ENCODE measurements around the gene MTMR3. TPM values are rescaled to one million over a fixed set of nuclear protein-coding genes. Genes with fewer than 3 reads are reported as not detected.

Gene MTMR3
- total and polyA plus RNA-seq, 2 donors (not counting 1 experiment from before 2014, with no cell fraction given), result 31.7 to 67.8 TPM

DNA sequence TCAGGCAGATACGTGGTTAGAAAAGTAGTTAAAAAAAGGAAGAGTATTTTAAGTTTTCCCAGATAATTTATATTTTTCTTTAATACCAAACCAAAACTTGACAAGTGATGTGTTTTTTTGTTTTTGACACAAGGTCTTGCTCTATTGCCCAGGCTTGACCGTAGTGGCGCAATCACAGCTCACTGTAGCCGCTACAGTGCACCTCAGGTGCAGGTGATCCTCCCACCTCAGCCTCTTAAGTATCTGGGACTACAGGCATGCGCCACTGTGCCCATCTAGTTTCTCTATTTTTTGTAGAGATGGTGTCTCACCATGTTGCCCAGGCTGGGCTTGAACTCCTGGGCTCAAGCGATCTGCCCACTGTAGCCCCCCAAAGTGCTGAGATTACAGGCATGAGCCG, 92.5 kb downstream of the MTMR3 start:
- H3K27ac ChIP-seq (ENCODE audit: low read length in 2 of 2), result no peak overlapping the region
- no peaks in the 10 kb centered on the region for H3K4me1 ChIP-seq (ENCODE audit: control insufficient read depth in 2 of 2, insufficient read depth in 2 of 2, low read length in 2 of 2)
- DNase-seq (no peak), ATAC-seq (ENCODE audit: low read depth) (no peak)
- H3K4me2 ChIP-seq (replicated peaks; ENCODE audit: low read depth, low read length, poor library complexity, severe bottlenecking), result no peak overlapping the region
- CTCF ChIA-PET, result no interaction called here
- no peaks in the 10 kb centered on the region for H3K9me3 ChIP-seq (ENCODE audit: control extremely low read depth in 1 of 3, control insufficient read depth in 2 of 3, insufficient read depth in 1 of 3, low read length in 2 of 3)
- Mint-ChIP-seq H3K27ac (no peak overlapping the region), H3K9me3 (ENCODE audit: insufficient read depth) (no peaks in the 10 kb centered on the region), H3K4me1 (no peaks in the 10 kb centered on the region), H3K27me3 (no peaks in the 10 kb centered on the region), H3K4me3 (no peak overlapping the region)
- H2AFZ ChIP-seq (ENCODE audit: insufficient read depth, low read depth, low read length, poor library complexity, severe bottlenecking), result no peak overlapping the region
- peaks cover 12 to 29% of the 10 kb centered on the region in 2 experiments for H3K36me3 ChIP-seq (replicated peaks in 1 of 2; ENCODE audit: control extremely low read depth in 1 of 2, control insufficient read depth in 1 of 2, extremely low read depth in 1 of 2, insufficient read depth in 2 of 2, low read length in 1 of 2)
- no peak overlapping the region for H3K4me3 ChIP-seq (ENCODE audit: control extremely low read depth in 1 of 5, extremely low read depth in 1 of 5, insufficient read depth in 1 of 5, low read depth in 2 of 5, low read length in 4 of 5)
- H3K27me3 ChIP-seq (replicated peaks in 1 of 4; ENCODE audit: control extremely low read depth in 1 of 4, control insufficient read depth in 3 of 4, insufficient read depth in 4 of 4, low read length in 3 of 4), result no peaks in the 10 kb centered on the region
- H3K9ac ChIP-seq (ENCODE audit: low read length), result no peak overlapping the region
- intact Hi-C loops (cut with micrococcal nuclease), result no loop called here
- WGBS (ENCODE audit: insufficient coverage), result 64% methylated on average over 3 of the region's 7 CpGs
- POLR2A ChIA-PET, result no interaction called here
- TF ChIP-seq EZH2 (IDR thresholded peaks at IDR 0.05; ENCODE audit: borderline replicate concordance, insufficient read depth, low read depth, low read length, poor library complexity, severe bottlenecking), result no peak
- TF ChIP-seq, protein P1, sequence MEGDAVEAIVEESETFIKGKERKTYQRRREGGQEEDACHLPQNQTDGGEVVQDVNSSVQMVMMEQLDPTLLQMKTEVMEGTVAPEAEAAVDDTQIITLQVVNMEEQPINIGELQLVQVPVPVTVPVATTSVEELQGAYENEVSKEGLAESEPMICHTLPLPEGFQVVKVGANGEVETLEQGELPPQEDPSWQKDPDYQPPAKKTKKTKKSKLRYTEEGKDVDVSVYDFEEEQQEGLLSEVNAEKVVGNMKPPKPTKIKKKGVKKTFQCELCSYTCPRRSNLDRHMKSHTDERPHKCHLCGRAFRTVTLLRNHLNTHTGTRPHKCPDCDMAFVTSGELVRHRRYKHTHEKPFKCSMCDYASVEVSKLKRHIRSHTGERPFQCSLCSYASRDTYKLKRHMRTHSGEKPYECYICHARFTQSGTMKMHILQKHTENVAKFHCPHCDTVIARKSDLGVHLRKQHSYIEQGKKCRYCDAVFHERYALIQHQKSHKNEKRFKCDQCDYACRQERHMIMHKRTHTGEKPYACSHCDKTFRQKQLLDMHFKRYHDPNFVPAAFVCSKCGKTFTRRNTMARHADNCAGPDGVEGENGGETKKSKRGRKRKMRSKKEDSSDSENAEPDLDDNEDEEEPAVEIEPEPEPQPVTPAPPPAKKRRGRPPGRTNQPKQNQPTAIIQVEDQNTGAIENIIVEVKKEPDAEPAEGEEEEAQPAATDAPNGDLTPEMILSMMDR (IDR thresholded peaks at IDR 0.05), result no peak
- H3K79me2 ChIP-seq (ENCODE audit: control insufficient read depth, insufficient read depth, low read length), result peaks cover 2% of the 10 kb centered on the region
- H4K20me1 ChIP-seq (ENCODE audit: control insufficient read depth, insufficient read depth, low read length, poor library complexity, severe bottlenecking), result no peaks in the 10 kb centered on the region

DNA sequence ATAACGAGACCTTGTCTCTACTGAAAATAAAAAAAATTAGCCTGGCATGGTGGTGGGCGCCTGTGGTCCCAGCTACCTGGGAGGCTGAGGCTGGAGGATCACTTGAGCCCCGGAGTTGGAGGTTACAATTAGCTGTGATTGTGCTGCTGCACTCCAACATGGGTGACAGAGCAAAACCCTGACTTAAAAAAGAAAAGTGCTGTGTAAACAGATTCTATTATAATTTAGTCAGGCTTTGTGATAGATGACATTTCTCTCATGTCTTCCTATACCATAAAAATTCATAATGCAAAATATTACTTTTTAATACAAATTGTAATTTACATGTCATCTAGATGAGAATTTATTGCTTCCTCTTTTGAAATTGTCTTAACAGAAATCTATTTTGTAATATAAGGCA, 94.1 kb downstream of the MTMR3 start:
- Histone ChIP-seq H3K9ac (ENCODE audit: low read length) (no peak overlapping the region), H3K4me3 (ENCODE audit: control extremely low read depth in 1 of 5, extremely low read depth in 1 of 5, insufficient read depth in 1 of 5, low read depth in 2 of 5, low read length in 4 of 5) (no peak overlapping the region), H3K27ac (ENCODE audit: low read length in 2 of 2) (no peak overlapping the region), H3K36me3 (replicated peaks in 1 of 2; ENCODE audit: control extremely low read depth in 1 of 2, control insufficient read depth in 1 of 2, extremely low read depth in 1 of 2, insufficient read depth in 2 of 2, low read length in 1 of 2) (peaks cover 9 to 28% of the 10 kb centered on the region in 2 experiments), H2AFZ (ENCODE audit: insufficient read depth, low read depth, low read length, poor library complexity, severe bottlenecking) (no peak overlapping the region), H4K20me1 (ENCODE audit: control insufficient read depth, insufficient read depth, low read length, poor library complexity, severe bottlenecking) (no peaks in the 10 kb centered on the region), H3K9me3 (ENCODE audit: control extremely low read depth in 1 of 3, control insufficient read depth in 2 of 3, insufficient read depth in 1 of 3, low read length in 2 of 3) (no peaks in the 10 kb centered on the region), H3K4me2 (replicated peaks; ENCODE audit: low read depth, low read length, poor library complexity, severe bottlenecking) (no peak overlapping the region), H3K27me3 (replicated peaks in 1 of 4; ENCODE audit: control extremely low read depth in 1 of 4, control insufficient read depth in 3 of 4, insufficient read depth in 4 of 4, low read length in 3 of 4) (no peaks in the 10 kb centered on the region), H3K79me2 (ENCODE audit: control insufficient read depth, insufficient read depth, low read length) (peaks cover 2% of the 10 kb centered on the region), H3K4me1 (ENCODE audit: control insufficient read depth in 2 of 2, insufficient read depth in 2 of 2, low read length in 2 of 2) (no peaks in the 10 kb centered on the region)
- ATAC-seq (ENCODE audit: low read depth), result no peak
- POLR2A ChIA-PET, result no interaction called here
- TF ChIP-seq, protein P1 (IDR thresholded peaks at IDR 0.05), result no peak
- CTCF ChIA-PET, result no interaction called here
- 100% methylated on average over 3 of the region's 3 CpGs for WGBS (ENCODE audit: insufficient coverage)
- intact Hi-C loops (cut with micrococcal nuclease), result no loop called here
- no peaks in the 10 kb centered on the region for H3K9me3 Mint-ChIP-seq (ENCODE audit: insufficient read depth)
- H3K27me3 Mint-ChIP-seq, result no peaks in the 10 kb centered on the region
- no peak for DNase-seq
- H3K27ac Mint-ChIP-seq, result no peak overlapping the region
- H3K4me3 Mint-ChIP-seq, result no peak overlapping the region
- no peaks in the 10 kb centered on the region for H3K4me1 Mint-ChIP-seq
